ENCODE results near the gene DLGAP1. TPM values are rescaled to one million over a fixed set of nuclear protein-coding genes. Genes with fewer than 3 reads are reported as not detected.
"Not testable (repeated sequence)": the region's sequence is repeated elsewhere in the genome, so short reads cannot be mapped to it uniquely, and the experiment has no call there.

The DLGAP1 gene
- total and polyA plus RNA-seq, 3 experiments from 2014 or later, result 0.07 to 0.46 TPM; not detected in 1

GRCh38 chr18:3581890-3582289 lies 873.2 kb downstream of the DLGAP1 start:
- Histone ChIP-seq H3K27me3 (ENCODE audit: insufficient read depth, low read length, poor library complexity, severe bottlenecking) (no peaks in the 10 kb centered on the region), H3K9me3 (ENCODE audit: low read length) (no peaks in the 10 kb centered on the region), H3K27ac (ENCODE audit: low read depth, low read length) (no peak overlapping the region), H3K4me1 (ENCODE audit: insufficient read depth, low read length) (no peaks in the 10 kb centered on the region), H3K36me3 (ENCODE audit: insufficient read depth, low read length) (no peaks in the 10 kb centered on the region), H3K4me3 (ENCODE audit: low read length) (no peak overlapping the region)
- H3K27ac Mint-ChIP-seq, result no peak overlapping the region
- H3K36me3 Mint-ChIP-seq, result no peaks in the 10 kb centered on the region
- peaks cover 9 to 14% (median 13%) of the 10 kb centered on the region in 3 donors for H3K4me1 Mint-ChIP-seq
- ChIA-PET POLR2A (no interaction called here), CTCF (interaction anchor here (1.1 kb wide), 1 partner anchor 12 kb away, joined by 3 read pairs; no protein-coding TSS in a partner anchor)
- no peak for DNase-seq
- no peak overlapping the region for H3K4me3 Mint-ChIP-seq
- no peaks in the 10 kb centered on the region for H3K9me3 Mint-ChIP-seq
- peaks cover 0 to 4% of the 10 kb centered on the region in 2 donors for H3K27me3 Mint-ChIP-seq

GRCh38 chr18:3580523-3581025 lies 874.5 kb downstream of the DLGAP1 start:
- POLR2A ChIA-PET; H3K4me1 Mint-ChIP-seq; H3K36me3 Mint-ChIP-seq; H3K4me3 Mint-ChIP-seq; H3K4me1 ChIP-seq (ENCODE audit: insufficient read depth, low read length); DNase-seq; H3K36me3 ChIP-seq (ENCODE audit: insufficient read depth, low read length); H3K27me3 ChIP-seq (ENCODE audit: insufficient read depth, low read length, poor library complexity, severe bottlenecking); H3K9me3 ChIP-seq (ENCODE audit: low read length); H3K4me3 ChIP-seq (ENCODE audit: low read length); H3K27ac ChIP-seq (ENCODE audit: low read depth, low read length); CTCF ChIA-PET; H3K27ac Mint-ChIP-seq; H3K27me3 Mint-ChIP-seq; H3K9me3 Mint-ChIP-seq: not testable (repeated sequence)

DNA sequence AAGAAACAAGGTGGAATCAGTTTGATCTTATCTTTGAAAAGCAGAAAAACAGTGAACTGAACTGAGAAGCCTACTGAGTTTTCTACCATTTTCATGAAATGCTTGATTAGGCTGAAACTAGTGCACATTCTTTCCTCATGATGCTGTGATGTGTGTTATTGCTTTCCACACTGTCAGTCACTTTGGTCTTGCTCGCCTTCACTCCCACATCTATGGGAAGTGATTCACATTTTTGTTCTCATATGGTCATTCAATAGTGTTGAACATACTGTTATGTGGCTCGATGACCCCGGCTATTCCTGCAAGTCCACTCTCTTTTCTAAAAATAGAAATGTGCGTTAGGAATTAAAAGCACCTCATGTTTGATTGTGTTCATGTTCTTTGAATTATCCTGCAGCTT lies 875.4 kb downstream of the DLGAP1 start:
- no peaks in the 10 kb centered on the region for H3K27me3 ChIP-seq (ENCODE audit: insufficient read depth, low read length, poor library complexity, severe bottlenecking)
- no peaks in the 10 kb centered on the region for H3K36me3 ChIP-seq (ENCODE audit: insufficient read depth, low read length)
- Mint-ChIP-seq H3K27ac (no peak overlapping the region), H3K9me3 (no peaks in the 10 kb centered on the region), H3K36me3 (no peaks in the 10 kb centered on the region), H3K4me1 (no peaks in the 10 kb centered on the region), H3K4me3 (no peak overlapping the region), H3K27me3 (peaks cover 0 to 3% of the 10 kb centered on the region in 2 donors)
- H3K4me3 ChIP-seq (ENCODE audit: low read length), result no peak overlapping the region
- no peak for DNase-seq
- no peak overlapping the region for H3K27ac ChIP-seq (ENCODE audit: low read depth, low read length)
- POLR2A ChIA-PET, result no interaction called here
- no peaks in the 10 kb centered on the region for H3K4me1 ChIP-seq (ENCODE audit: insufficient read depth, low read length)
- CTCF ChIA-PET, result no interaction called here
- H3K9me3 ChIP-seq (ENCODE audit: low read length), result no peaks in the 10 kb centered on the region

DNA sequence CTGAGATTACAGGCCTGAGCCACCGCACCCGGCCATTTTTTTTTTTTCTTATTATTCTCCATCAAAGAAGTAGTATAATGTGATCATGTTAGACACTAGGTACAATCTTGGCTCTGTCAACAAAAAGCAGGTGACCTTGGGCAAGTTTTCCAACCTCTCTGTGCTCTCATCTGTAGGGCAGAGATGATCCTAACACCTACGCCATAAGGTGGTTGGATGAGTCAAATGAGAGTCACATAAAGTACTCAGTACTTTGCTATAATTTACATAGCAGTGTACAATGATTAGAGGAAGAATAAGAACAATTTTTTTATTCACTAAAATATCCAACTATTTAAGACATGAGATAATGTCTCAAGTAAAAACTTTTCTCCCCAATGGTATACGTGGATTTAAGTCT lies 876.5 kb downstream of the DLGAP1 start:
- Histone ChIP-seq H3K36me3 (ENCODE audit: insufficient read depth, low read length) (no peaks in the 10 kb centered on the region), H3K4me1 (ENCODE audit: insufficient read depth, low read length) (no peaks in the 10 kb centered on the region), H3K27ac (ENCODE audit: low read depth, low read length) (no peak overlapping the region), H3K9me3 (ENCODE audit: low read length) (no peaks in the 10 kb centered on the region), H3K4me3 (ENCODE audit: low read length) (no peak overlapping the region), H3K27me3 (ENCODE audit: insufficient read depth, low read length, poor library complexity, severe bottlenecking) (no peaks in the 10 kb centered on the region)
- Mint-ChIP-seq H3K9me3 (no peaks in the 10 kb centered on the region), H3K4me1 (no peaks in the 10 kb centered on the region), H3K27ac (no peak overlapping the region), H3K36me3 (no peaks in the 10 kb centered on the region), H3K27me3 (peaks cover 3 to 4% of the 10 kb centered on the region in 2 donors), H3K4me3 (no peak overlapping the region)
- POLR2A ChIA-PET, result no interaction called here
- CTCF ChIA-PET, result interaction anchor here (1.2 kb wide), 1 partner anchor 10 kb away, joined by 3 read pairs; no protein-coding TSS in a partner anchor
- DNase-seq, result no peak

DNA sequence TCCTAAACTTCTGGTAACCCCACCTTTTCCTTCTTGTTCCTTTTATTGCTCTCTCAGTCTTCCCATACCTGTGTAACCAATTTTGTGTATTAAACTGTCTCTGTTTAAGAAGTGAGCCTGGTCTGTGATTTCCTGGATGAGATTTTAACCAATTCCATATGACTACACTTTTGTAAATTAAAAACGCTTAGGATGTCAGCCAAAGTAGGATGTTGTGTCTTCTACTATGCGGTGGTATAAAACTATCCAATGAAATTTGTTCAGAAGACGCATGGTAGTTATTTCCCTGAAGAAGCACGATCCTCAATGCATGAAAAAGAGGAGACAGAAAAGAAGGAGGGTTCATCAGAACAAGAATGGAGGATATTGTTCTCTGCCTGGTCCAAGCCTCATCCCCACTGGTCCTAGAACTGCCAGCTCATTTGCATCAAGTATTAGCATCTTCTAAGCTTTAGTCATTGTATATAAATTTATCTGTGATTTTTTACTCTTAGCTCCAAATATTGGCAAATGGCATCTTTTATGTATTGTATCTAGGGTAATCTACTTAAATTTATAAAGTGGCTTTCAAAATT lies 877.7 kb downstream of the DLGAP1 start:
- H3K4me1 Mint-ChIP-seq, result no peaks in the 10 kb centered on the region
- H3K4me1 ChIP-seq (ENCODE audit: insufficient read depth, low read length), result no peaks in the 10 kb centered on the region
- H3K27me3 ChIP-seq (ENCODE audit: insufficient read depth, low read length, poor library complexity, severe bottlenecking), result no peaks in the 10 kb centered on the region
- ChIA-PET POLR2A (no interaction called here), CTCF (interaction anchor here (0.6 to 1.1 kb wide), 4 partner anchors 8 to 128 kb away, joined by 3 to 7 read pairs (median 3); no protein-coding TSS in a partner anchor)
- H3K9me3 Mint-ChIP-seq, result no peaks in the 10 kb centered on the region
- no peak overlapping the region for H3K4me3 Mint-ChIP-seq
- peaks cover 3 to 4% of the 10 kb centered on the region in 2 donors for H3K27me3 Mint-ChIP-seq
- no peaks in the 10 kb centered on the region for H3K9me3 ChIP-seq (ENCODE audit: low read length)
- no peak overlapping the region for H3K27ac ChIP-seq (ENCODE audit: low read depth, low read length)
- DNase-seq, result no peak
- H3K4me3 ChIP-seq (ENCODE audit: low read length), result no peak overlapping the region
- no peaks in the 10 kb centered on the region for H3K36me3 ChIP-seq (ENCODE audit: insufficient read depth, low read length)
- no peaks in the 10 kb centered on the region for H3K36me3 Mint-ChIP-seq
- no peak overlapping the region for H3K27ac Mint-ChIP-seq

- Mint-ChIP-seq H3K9me3 (no peaks in the 10 kb centered on the region), H3K36me3 (no peaks in the 10 kb centered on the region), H3K4me1 (no peaks in the 10 kb centered on the region), H3K27me3 (peaks cover 3 to 4% of the 10 kb centered on the region in 2 donors), H3K4me3 (no peak overlapping the region), H3K27ac (no peak overlapping the region)
- Histone ChIP-seq H3K9me3 (ENCODE audit: low read length) (no peaks in the 10 kb centered on the region), H3K27ac (ENCODE audit: low read depth, low read length) (no peak overlapping the region), H3K4me1 (ENCODE audit: insufficient read depth, low read length) (no peaks in the 10 kb centered on the region), H3K4me3 (ENCODE audit: low read length) (no peak overlapping the region), H3K36me3 (ENCODE audit: insufficient read depth, low read length) (no peaks in the 10 kb centered on the region), H3K27me3 (ENCODE audit: insufficient read depth, low read length, poor library complexity, severe bottlenecking) (no peaks in the 10 kb centered on the region)
- CTCF ChIA-PET, result no interaction called here
- no peak for DNase-seq
- POLR2A ChIA-PET, result no interaction called here
Observed at GRCh38 chr18:3572761-3573160, 882.3 kb downstream of the DLGAP1 start.

DNA sequence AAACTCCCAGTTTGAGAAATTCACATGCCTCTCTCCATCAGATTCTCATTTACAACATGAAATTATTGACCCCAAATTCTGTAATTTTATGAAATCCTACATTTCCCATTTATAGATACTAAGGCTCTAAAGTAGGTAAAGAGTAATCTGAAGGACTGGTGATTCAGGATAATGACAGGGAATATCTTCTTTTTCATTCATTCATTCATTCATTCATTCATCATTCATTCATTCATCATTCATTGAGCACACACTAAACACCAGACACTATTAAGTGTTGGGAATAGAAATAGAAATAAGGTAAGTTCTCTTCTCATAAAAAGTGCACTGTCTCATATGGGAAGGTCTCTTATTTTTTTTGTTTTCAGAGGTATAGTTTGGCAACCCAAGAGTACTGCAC lies 888.3 kb downstream of the DLGAP1 start:
- Histone ChIP-seq H3K27ac (ENCODE audit: low read depth, low read length) (no peak overlapping the region), H3K36me3 (ENCODE audit: insufficient read depth, low read length) (no peaks in the 10 kb centered on the region), H3K4me1 (ENCODE audit: insufficient read depth, low read length) (no peaks in the 10 kb centered on the region), H3K27me3 (ENCODE audit: insufficient read depth, low read length, poor library complexity, severe bottlenecking) (no peaks in the 10 kb centered on the region), H3K9me3 (ENCODE audit: low read length) (no peaks in the 10 kb centered on the region), H3K4me3 (ENCODE audit: low read length) (no peak overlapping the region)
- Mint-ChIP-seq H3K9me3 (peaks cover 6 to 17% (median 11%) of the 10 kb centered on the region in 5 donors), H3K36me3 (peaks cover 0 to 14% (median 2%) of the 10 kb centered on the region in 3 donors), H3K4me1 (no peaks in the 10 kb centered on the region), H3K27ac (no peak overlapping the region), H3K27me3 (peaks cover 0 to 2% of the 10 kb centered on the region in 2 donors), H3K4me3 (no peak overlapping the region)
- DNase-seq, result no peak
- POLR2A ChIA-PET, result no interaction called here
- CTCF ChIA-PET, result no interaction called here

DNA sequence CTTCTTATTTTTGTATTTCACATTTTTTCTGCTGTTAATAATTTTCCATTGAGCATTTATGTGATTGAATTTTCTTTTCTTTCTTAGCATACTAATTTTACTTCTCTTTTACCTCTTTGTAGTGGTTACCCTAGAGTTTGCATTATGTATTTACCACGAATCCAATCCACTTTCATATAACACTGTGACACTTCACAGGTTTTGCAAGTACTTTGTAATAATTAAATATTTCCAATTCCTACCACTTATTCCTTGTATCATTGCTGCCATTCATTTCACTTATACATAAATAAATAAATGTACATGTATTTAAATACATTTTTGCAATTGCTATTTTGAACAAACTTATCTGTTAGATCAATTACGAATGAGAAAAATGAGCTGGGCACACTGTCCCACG lies 894.4 kb downstream of the DLGAP1 start:
- H3K27me3 ChIP-seq (ENCODE audit: insufficient read depth, low read length, poor library complexity, severe bottlenecking), result no peaks in the 10 kb centered on the region
- no peaks in the 10 kb centered on the region for H3K4me1 Mint-ChIP-seq
- DNase-seq, result no peak
- H3K27ac ChIP-seq (ENCODE audit: low read depth, low read length), result no peak overlapping the region
- no peak overlapping the region for H3K4me3 ChIP-seq (ENCODE audit: low read length)
- H3K36me3 ChIP-seq (ENCODE audit: insufficient read depth, low read length), result no peaks in the 10 kb centered on the region
- no peaks in the 10 kb centered on the region for H3K4me1 ChIP-seq (ENCODE audit: insufficient read depth, low read length)
- peaks cover 0 to 2% of the 10 kb centered on the region in 2 donors for H3K27me3 Mint-ChIP-seq
- peaks cover 8 to 17% (median 11%) of the 10 kb centered on the region in 5 donors for H3K9me3 Mint-ChIP-seq
- CTCF ChIA-PET, result no interaction called here
- H3K4me3 Mint-ChIP-seq, result no peak overlapping the region
- no peaks in the 10 kb centered on the region for H3K9me3 ChIP-seq (ENCODE audit: low read length)
- no peak overlapping the region for H3K27ac Mint-ChIP-seq
- POLR2A ChIA-PET, result interaction anchor here (0.7 kb wide), 1 partner anchor 11 kb away, joined by 4 read pairs; no protein-coding TSS in a partner anchor
- peaks cover 0 to 18% (median 4%) of the 10 kb centered on the region in 3 donors for H3K36me3 Mint-ChIP-seq

All from CD8-positive, alpha-beta memory T cell (primary cell).